NCI-H2196 treated with DMSO at 0.1 percent for 48 hours (cell line): ENCODE measurements around the gene VPS51.

Experiments
- DNase-seq: peaks from one replicate; lab custom pipeline; 2025; ENCODE audit not compliant: unreplicated experiment; lab: John Stamatoyannopoulos, UW

VPS51 gene

DNA sequence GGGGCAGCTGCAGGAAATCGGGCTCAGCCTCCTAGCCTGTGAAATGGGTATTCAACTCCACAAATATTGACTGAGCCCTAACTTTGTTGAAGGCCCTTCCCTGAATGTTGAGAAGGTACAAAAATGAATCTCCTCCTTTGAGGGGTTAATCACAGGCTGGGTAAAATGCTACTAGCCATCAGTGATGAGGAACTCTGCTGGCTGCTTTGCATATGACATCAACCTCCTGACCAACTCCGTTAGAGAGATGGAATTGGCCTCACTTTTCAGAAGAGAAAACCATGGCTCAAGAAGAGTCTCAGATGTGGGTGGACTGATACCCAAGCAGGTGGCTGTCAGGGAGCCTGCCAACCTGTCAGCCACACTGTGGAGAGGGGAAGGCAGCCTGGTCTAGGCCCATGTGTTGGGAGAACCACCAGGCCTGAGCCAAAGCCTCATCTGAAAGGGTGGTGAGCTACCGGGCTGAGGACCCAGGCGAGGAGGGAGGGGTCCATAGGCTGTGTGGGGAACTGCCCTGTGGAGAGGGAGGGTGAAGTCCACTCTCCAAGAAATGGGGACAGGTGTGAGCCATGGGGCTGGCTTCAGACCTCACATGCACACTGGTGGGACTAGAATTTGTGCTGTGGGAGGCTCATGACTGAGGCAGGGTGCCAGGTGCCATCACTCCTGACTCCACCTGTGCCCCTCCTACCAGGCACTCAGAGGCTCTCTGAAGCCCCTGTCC, 23.9 kb upstream of the VPS51 start:
- DNase-seq, result no peak

DNA sequence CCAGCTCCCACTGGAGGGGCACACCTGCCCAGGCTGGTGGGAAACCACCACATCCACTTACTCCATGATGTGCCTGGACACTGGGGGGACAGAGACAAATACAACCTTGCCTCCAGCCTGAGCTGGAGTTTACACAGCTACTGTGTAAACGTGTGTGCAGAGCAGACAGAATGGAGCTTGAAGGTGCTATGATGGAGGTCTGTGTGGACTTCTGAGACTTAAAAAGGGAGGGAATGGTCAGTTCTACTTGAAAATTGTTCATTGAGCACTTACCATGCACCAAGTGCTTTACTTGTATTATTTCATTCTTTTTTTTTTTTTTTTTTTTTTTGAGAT, 23.4 kb upstream of the VPS51 start:
- DNase-seq, result no peak

- no peak for DNase-seq
Measured at GRCh38 chr11:65077451-65077850, 18.6 kb upstream of the VPS51 start.

- no peak for DNase-seq
Measured at GRCh38 chr11:65078151-65078550, 17.9 kb upstream of the VPS51 start.

GRCh38 chr11:65078786-65079342, 17.1 kb upstream of the VPS51 start:
- no peak for DNase-seq

GRCh38 chr11:65083134-65083833, 12.7 kb upstream of the VPS51 start:
- DNase-seq, result no peak

DNA sequence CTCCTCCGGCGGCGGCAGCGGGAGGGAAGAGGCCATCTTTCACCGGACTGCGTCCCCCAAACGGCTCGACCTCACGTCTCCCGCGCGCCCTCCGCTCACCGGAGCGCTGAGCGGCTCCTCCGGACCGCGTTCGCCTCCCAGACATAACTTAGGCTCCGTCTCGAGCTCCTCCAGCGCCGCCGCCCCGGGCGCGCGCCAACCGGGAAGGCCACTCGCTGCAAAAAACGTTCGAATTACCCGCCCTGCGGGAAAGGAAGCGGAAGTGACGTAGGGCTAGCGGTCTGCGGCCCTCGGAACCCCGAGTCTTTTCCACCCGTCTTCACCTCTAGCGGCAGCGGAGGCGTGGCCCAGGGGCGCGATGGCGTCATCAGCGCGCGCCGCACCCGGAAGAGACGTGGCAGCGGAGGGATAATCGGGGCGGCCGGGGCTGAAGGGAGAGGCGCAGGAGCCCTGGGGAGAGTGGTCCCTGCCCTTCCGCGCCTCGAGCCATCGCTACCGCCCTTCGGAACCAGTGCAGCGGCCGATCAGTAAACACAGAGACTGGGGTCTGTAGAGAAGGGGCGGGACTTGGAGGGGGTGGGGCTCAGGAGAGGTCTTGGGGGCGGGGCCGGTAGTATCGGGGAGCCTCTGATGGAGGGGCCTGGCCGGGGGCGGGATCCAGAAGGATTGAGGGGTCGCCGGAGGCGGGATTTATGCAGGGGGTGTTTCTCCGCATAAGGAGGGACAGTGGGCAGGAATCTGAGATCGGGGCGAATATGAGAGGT, 12.0 kb upstream of the VPS51 start, which contains the start of the genes CDCA5 and ZFPL1:
Gene CDCA5 (minus strand): TSS at position 207 of the 764 bp plus-strand sequence. CDS start 62 bp downstream, at position 145.
Gene ZFPL1 (plus strand): TSS at position 389 of the 764 bp plus-strand sequence. CDS start 477 bp downstream, outside the sequence.
- DNase-seq, result peak; percentile 93

- DNase-seq, result no peak
Measured at GRCh38 chr11:65084598-65085375, 11.2 kb upstream of the VPS51 start.

- no peak for DNase-seq
Measured at GRCh38 chr11:65085446-65085845, 10.6 kb upstream of the VPS51 start.

DNA sequence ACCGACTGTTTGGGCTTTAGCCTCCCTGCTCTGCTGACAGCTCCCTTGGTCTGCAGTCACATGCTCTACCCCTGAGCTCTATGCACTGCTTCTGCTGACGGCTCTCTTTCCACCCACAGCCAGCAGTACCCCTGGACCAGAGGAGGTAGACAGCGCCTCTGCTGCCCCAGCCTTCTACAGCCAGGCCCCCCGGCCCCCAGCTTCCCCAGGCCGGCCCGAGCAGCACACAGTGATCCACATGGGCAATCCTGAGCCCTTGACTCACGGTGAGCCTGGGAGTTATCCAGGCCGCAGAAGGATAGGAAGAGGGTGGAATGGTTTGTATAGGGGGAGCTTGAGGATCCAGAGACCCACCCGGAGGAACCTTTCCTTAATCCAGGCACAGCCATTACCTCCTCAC, 9.2 kb upstream of the VPS51 start:
- DNase-seq, result no peak

DNA sequence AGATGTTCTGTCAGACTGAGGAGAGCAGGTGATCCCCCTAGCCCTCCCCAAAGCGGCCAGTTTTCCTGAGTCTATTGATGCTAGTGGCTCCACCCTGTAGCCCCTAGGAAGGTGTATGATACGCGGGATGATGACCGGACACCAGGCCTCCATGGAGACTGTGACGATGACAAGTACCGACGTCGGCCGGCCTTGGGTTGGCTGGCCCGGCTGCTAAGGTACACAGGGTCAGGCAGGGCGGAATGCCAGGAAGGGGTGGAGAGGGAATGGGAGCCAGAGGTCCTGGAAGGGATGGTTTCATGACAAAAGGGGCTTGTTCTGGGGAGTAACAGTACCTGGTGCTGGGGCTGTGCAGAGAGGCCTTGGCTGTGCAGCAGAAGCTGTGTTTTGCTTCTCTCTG, 8.8 kb upstream of the VPS51 start:
- DNase-seq, result no peak

- no peak for DNase-seq
Measured at GRCh38 chr11:65087827-65088226, 8.2 kb upstream of the VPS51 start.

DNA sequence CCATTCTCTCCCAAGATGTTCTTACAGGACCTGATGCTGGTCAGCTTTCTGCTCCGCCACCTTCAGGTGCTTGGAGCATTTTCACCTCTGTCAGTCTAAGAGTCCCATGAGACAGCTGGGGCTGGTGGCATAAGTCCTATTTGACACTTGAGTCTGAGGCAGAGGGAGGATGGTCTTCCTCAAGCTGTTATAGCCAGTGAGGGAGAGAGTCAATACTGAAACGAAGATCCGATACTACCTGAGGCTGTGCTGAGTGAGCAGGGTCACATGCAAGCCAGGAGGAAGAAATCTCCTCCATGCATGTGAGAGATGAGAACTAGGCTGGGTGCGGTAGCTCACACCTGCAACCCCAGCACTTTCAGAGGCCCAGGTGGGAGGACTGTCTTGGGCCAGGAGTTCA, 6.4 kb upstream of the VPS51 start:
- DNase-seq, result no peak

DNA sequence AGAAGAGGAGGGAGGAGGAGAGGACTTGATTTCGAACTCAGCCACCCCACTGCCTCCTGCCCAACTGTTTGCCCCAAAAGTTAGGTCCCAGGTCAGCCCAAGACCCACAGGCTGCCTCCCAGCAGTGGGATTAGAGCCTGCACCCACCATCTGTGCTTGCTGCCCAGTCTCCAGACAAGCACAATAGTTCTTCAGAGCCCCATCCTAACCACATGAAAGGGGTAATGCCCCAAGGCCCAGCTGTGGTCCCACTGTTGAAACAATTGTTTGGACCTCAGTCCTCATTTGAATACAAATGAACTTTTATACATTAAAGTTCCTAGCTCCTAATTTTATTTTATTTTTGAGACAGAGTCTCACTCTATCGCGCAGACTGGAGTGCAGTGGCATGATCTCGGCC, 5.4 kb upstream of the VPS51 start:
- DNase-seq, result no peak

DNA sequence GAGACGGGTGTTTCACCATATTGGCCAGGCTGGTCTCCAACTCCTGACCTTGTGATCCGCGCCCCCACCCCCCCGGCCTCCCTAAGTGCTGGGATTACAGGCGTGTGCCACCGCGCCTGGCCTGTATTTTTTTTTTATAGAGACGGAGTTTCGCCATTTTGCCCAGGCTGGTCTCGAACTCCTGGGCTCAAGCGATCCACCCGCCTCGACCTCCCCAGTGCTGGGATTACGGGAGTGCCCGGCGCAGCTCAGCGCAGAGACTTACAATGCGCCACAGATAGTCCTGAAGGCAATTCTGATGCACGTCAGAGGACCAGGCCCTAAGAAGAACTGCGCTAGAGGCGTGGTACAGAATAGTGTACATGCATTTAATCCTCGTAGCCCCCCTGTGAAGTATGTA, 587 bp upstream of the VPS51 start:
- no peak for DNase-seq

- DNase-seq, result no peak
Measured at GRCh38 chr11:65096926-65097325, 912 bp downstream of the VPS51 start.

- DNase-seq, result no peak
Measured at GRCh38 chr11:65100674-65101350, 4.8 kb downstream of the VPS51 start.

- peak; percentile 59 for DNase-seq
Measured at GRCh38 chr11:65102142-65103095, 6.4 kb downstream of the VPS51 start.

DNA sequence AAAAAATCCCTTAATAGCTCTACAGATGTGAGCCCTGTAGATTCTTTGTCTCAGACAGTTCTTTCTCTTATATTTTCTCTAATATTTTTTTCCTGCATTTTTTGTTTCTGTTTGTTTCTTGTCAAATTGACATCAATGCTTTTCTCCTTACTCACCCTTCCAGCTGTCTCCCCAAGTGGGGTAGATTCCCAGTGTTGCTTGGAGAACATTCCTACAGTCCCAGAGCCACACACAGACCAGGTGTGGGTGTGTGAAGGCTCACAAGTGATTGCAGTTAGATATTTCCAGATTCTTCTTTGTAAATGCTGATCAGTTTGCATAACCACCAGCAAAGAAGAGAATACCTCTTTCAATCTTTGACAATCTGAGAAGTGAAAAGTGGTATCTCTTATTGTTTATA, 7.5 kb downstream of the VPS51 start:
- DNase-seq, result no peak
